Left ventricle myocardium superior (tissue), 1 donor: ENCODE measurements around the gene SBF2. TPM values are rescaled to one million over a fixed set of nuclear protein-coding genes. Genes with fewer than 3 reads are reported as not detected.
A peak's percentile ranks its signal among the peaks of the same experiment; 100 is the strongest.
"Not testable (repeated sequence)": the region's sequence is repeated elsewhere in the genome, so short reads cannot be mapped to it uniquely, and the experiment has no call there.

Experiments
- ATAC-seq: fragments of 200-7000 bp; cut with Tn5 transposase; one replicate; pipeline ENCODE4 v1.9.1; 2020; ENCODE audit warnings: mild to moderate bottlenecking, moderate library complexity
- DNase-seq: peaks from one replicate; pipeline ENCODE4 v3.0.0-alpha.2; 2020
- intact Hi-C: fragments of 100-400 bp; cut with micrococcal nuclease; formaldehyde crosslinking; loops from one replicate; pipeline ENCODE4 v1.11.0; 2022
- total RNA-seq: library from RNA; stranded (reverse); fragmentation: NEBNext Ultra II Directional; extraction: Animal tissue kit (Norgen Biotek cat#: 25700); gene quantifications from one replicate; pipeline ENCODE4 v1.2.1, GENCODE V29; 2021
- donor health status: DM: no; HTN: yes; CAD: no; lungs with severe emphysema.

Gene SBF2
- total RNA-seq, 1 donor from 2014 or later = 17.9 TPM

GRCh38 chr11:9905501-9905951 lies 388.5 kb downstream of the SBF2 start:
- DNase-seq = no peak
- intact Hi-C loops = no loop called here
- ATAC-seq = no peak

GRCh38 chr11:9903579-9903978 lies 390.4 kb downstream of the SBF2 start:
- ATAC-seq = no peak
- intact Hi-C loops = no loop called here
- no peak for DNase-seq

GRCh38 chr11:9901943-9902342 lies 392.1 kb downstream of the SBF2 start:
- ATAC-seq = no peak
- intact Hi-C loops = no loop called here
- DNase-seq = no peak

GRCh38 chr11:9900253-9900652 lies 393.8 kb downstream of the SBF2 start:
- intact Hi-C loops, DNase-seq, ATAC-seq: not testable (repeated sequence)

- intact Hi-C loops = no loop called here
- no peak for ATAC-seq
- DNase-seq = no peak
These were observed 394.3 kb downstream of the SBF2 start for GRCh38 chr11:9899676-9900075.

- ATAC-seq = no peak
- no peak for DNase-seq
- intact Hi-C loops = no loop called here
These were observed 397.1 kb downstream of the SBF2 start for GRCh38 chr11:9896902-9897301.

- ATAC-seq = no peak
- no peak for DNase-seq
- intact Hi-C loops = no loop called here
These were observed 399.0 kb downstream of the SBF2 start for GRCh38 chr11:9895006-9895405.

GRCh38 chr11:9893474-9893873 lies 400.5 kb downstream of the SBF2 start:
- no peak for ATAC-seq
- intact Hi-C loops = no loop called here
- no peak for DNase-seq

- ATAC-seq (no peak), DNase-seq (no peak)
- intact Hi-C loops = no loop called here
These were observed 405.1 kb downstream of the SBF2 start for GRCh38 chr11:9888938-9889337.

- intact Hi-C loops = no loop called here
- no peak for ATAC-seq
- no peak for DNase-seq
These were observed 406.5 kb downstream of the SBF2 start for GRCh38 chr11:9887472-9887871.

- intact Hi-C loops = no loop called here
- no peak for DNase-seq
- ATAC-seq = no peak
These were observed 407.4 kb downstream of the SBF2 start for GRCh38 chr11:9886595-9886994.

GRCh38 chr11:9884601-9885000 lies 409.4 kb downstream of the SBF2 start:
- intact Hi-C loops = no loop called here
- DNase-seq (no peak), ATAC-seq (no peak)

- intact Hi-C loops = no loop called here
- ATAC-seq (no peak), DNase-seq (no peak)
These were observed 413.4 kb downstream of the SBF2 start for GRCh38 chr11:9880657-9881056.

GRCh38 chr11:9878936-9879335 lies 415.1 kb downstream of the SBF2 start:
- intact Hi-C loops = no loop called here
- ATAC-seq = no peak
- no peak for DNase-seq

- intact Hi-C loops = no loop called here
- no peak for ATAC-seq
- no peak for DNase-seq
These were observed 417.7 kb downstream of the SBF2 start for GRCh38 chr11:9876331-9876730.

GRCh38 chr11:9875862-9876261 lies 418.2 kb downstream of the SBF2 start:
- intact Hi-C loops = no loop called here

GRCh38 chr11:9875399-9875798 lies 418.6 kb downstream of the SBF2 start:
- intact Hi-C loops = no loop called here
- ATAC-seq (no peak), DNase-seq (no peak)

More at GRCh38 chr11:9875862-9876261, 418.2 kb downstream of the SBF2 start:
- DNase-seq = no peak
- no peak for ATAC-seq

GRCh38 chr11:9874466-9874865 lies 419.6 kb downstream of the SBF2 start:
- intact Hi-C loops = no loop called here
- ATAC-seq (no peak), DNase-seq (no peak)

- no peak for DNase-seq
- intact Hi-C loops = no loop called here
These were observed 425.4 kb downstream of the SBF2 start for GRCh38 chr11:9868641-9869040.

GRCh38 chr11:9862981-9863380 lies 431.0 kb downstream of the SBF2 start:
- no peak for DNase-seq
- intact Hi-C loops = loop anchor here (5.0 kb wide), 1 partner anchor 444 kb away; the partner anchor contains the start of gene ADM
- ATAC-seq = no peak

More at GRCh38 chr11:9868641-9869040, 425.4 kb downstream of the SBF2 start:
- no peak for ATAC-seq

GRCh38 chr11:9861860-9862725 lies 431.9 kb downstream of the SBF2 start:
- no peak for DNase-seq

More at GRCh38 chr11:9861860-9862725, 431.9 kb downstream of the SBF2 start:
- ATAC-seq = peak; percentile 85
- intact Hi-C loops = loop anchor here (5.0 kb wide), 1 partner anchor 445 kb away; the partner anchor contains the start of gene ADM
